Neural cell (in vitro differentiated cells): ENCODE results near the gene SMC5. TPM values are rescaled to one million over a fixed set of nuclear protein-coding genes. Genes with fewer than 3 reads are reported as not detected.

Experiments
- H2AFZ ChIP-seq: fragments of 200-600, 300-800 bp; sonication (generic), shearing (Covaris generic); 2 replicates; pipeline ENCODE4 v1.6.0; 2014; ENCODE audit warnings: low read depth, mild to moderate bottlenecking, antibody characterized with exemption, low read length, moderate library complexity
- H3F3A ChIP-seq: fragments of 200-600 bp; shearing (Covaris generic); 2 replicates; pipeline ENCODE4 v1.6.1; 2016; ENCODE audit warnings: mild to moderate bottlenecking, moderate library complexity, mixed read lengths, antibody characterized with exemption, low read length; ENCODE audit not compliant: insufficient read depth, poor library complexity, severe bottlenecking
- H3K27ac ChIP-seq: fragments of 200-600, 300-800 bp; sonication (generic), shearing (Covaris generic); 2 replicates; pipeline ENCODE4 v1.5.1; 2014; ENCODE audit warnings: mild to moderate bottlenecking, low read length, moderate library complexity
- H3K27me3 ChIP-seq: fragments of 300-800, 200-600 bp; sonication (generic), shearing (Covaris generic); 2 replicates; pipeline ENCODE4 v1.6.0; 2014; ENCODE audit warnings: mild to moderate bottlenecking, low read depth, low read length, moderate library complexity; ENCODE audit not compliant: insufficient read depth
- H3K36me3 ChIP-seq: fragments of 300-800, 200-600 bp; sonication (generic), shearing (Covaris generic); 2 replicates; pipeline ENCODE4 v1.5.1; 2014; ENCODE audit warnings: mild to moderate bottlenecking, antibody characterized with exemption, low read length, moderate library complexity; ENCODE audit not compliant: insufficient read depth
- H3K4me2 ChIP-seq: fragments of 300-800, 200-600 bp; sonication (generic), shearing (Covaris generic); 2 replicates; pipeline ENCODE4 v1.6.0; 2014; ENCODE audit warnings: mild to moderate bottlenecking, low read length
- H3K4me3 ChIP-seq: fragments of 300-800, 200-600 bp; sonication (generic), shearing (Covaris generic); 2 replicates; pipeline ENCODE4 v1.5.1; 2014; ENCODE audit warnings: mild to moderate bottlenecking, low read length, moderate library complexity
- H3K79me2 ChIP-seq: fragments of 200-600 bp; shearing (Covaris generic); replicated peaks from 2 replicates; pipeline ENCODE4 v1.6.0; 2014; ENCODE audit warnings: mild to moderate bottlenecking, low read length, moderate library complexity; ENCODE audit not compliant: insufficient read depth
- H3K9ac ChIP-seq: fragments of 300-800, 200-600 bp; sonication (generic), shearing (Covaris generic); 2 replicates; pipeline ENCODE4 v1.6.1; 2016; ENCODE audit warnings: mild to moderate bottlenecking, low read length, mixed read lengths
- H3K9me2 ChIP-seq: fragments of 200-600 bp; shearing (Covaris generic); 2 replicates; pipeline ENCODE4 v1.6.1; 2016; ENCODE audit warnings: mild to moderate bottlenecking, low read length, mixed read lengths; ENCODE audit not compliant: insufficient read depth
- H3K9me3 ChIP-seq: fragments of 200-600, 300-800 bp; sonication (generic), shearing (Covaris generic); 2 replicates; pipeline ENCODE4 v1.6.1; 2016; ENCODE audit warnings: mild to moderate bottlenecking, mixed run types, low read length, moderate library complexity, mixed read lengths
- H4K20me1 ChIP-seq: fragments of 200-600 bp; shearing (Covaris generic); 2 replicates; pipeline ENCODE4 v1.6.1; 2016; ENCODE audit warnings: mild to moderate bottlenecking, mixed run types; ENCODE audit not compliant: insufficient read depth
- EP300 ChIP-seq: fragments of 450-650 bp; conservative IDR thresholded peaks from 2 replicates; pipeline ENCODE4 v1.6.1; 2014; ENCODE audit warnings: antibody characterized with exemption, mild to moderate bottlenecking, moderate library complexity; ENCODE audit not compliant: poor library complexity, severe bottlenecking
- EZH2 ChIP-seq: fragments of 200-600, 300-800 bp; shearing (Covaris generic), sonication (generic); IDR thresholded peaks from 2 replicates; pipeline ENCODE4 v1.6.1; 2014; ENCODE audit warnings: antibody characterized with exemption, low read length, borderline replicate concordance, mild to moderate bottlenecking; ENCODE audit not compliant: insufficient read depth, poor library complexity, severe bottlenecking
- MXI1 ChIP-seq: fragments of 450-650 bp; conservative IDR thresholded peaks from 2 replicates; pipeline ENCODE4 v1.6.1; 2014; ENCODE audit warnings: antibody characterized with exemption, mild to moderate bottlenecking; ENCODE audit not compliant: poor library complexity, severe bottlenecking
- POLR2AphosphoS5 ChIP-seq: IDR thresholded peaks from 2 replicates; pipeline ENCODE4 v1.6.1; 2012
- RAD21 ChIP-seq: fragments of 450-650 bp; conservative IDR thresholded peaks from 2 replicates; pipeline ENCODE4 v1.6.1; 2014; ENCODE audit warnings: antibody characterized with exemption, mild to moderate bottlenecking, moderate library complexity
- SMC3 ChIP-seq: fragments of 450-650 bp; conservative IDR thresholded peaks from 2 replicates; pipeline ENCODE4 v1.6.1; 2014; ENCODE audit warnings: antibody characterized with exemption, mild to moderate bottlenecking, moderate library complexity; ENCODE audit not compliant: poor library complexity
- TAF1 ChIP-seq: IDR thresholded peaks from 2 replicates; pipeline ENCODE4 v1.6.1; 2012; ENCODE audit warnings: low read depth
- polyA plus RNA-seq: library from polyadenylated mRNA; depleted of rRNA; stranded (reverse); fragments of >200 nt; gene quantifications from 2 replicates; pipeline ENCODE4 v1.2.3, GENCODE V29; 2014
- TF ChIP-seq, protein P1 (sequence below): IDR thresholded peaks from 2 replicates; pipeline ENCODE4 v1.6.1; 2012; ENCODE audit warnings: borderline replicate concordance
- TF ChIP-seq, protein P2 (sequence below): fragments of 450-650 bp; IDR thresholded peaks from 2 replicates; pipeline ENCODE4 v1.5.1; 2014; ENCODE audit warnings: antibody characterized with exemption, mild to moderate bottlenecking, moderate library complexity; ENCODE audit not compliant: poor library complexity, severe bottlenecking

The SMC5 gene
- polyA plus RNA-seq, 1 donor from 2014 or later: 37.2 TPM

DNA sequence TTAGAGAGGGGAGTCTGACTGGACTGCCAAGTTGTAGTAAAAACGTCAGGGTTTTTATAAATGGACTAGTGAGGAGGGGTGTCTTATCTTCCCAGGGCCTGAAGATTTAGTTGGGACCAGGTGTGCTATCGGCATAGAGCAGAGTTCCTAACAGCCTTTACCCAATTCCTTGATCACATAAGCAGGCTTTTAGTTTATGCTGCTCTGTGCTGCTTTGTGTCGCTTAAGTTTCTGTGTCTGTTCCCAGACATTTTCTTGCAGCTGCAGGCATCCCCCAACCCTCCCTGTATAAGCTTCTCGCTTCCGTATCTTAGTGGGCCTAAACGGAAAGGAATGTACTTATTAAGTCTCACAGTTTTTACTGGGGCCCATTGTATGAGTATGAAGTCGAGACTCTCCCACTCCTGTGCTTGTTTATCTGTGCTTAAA is 2.6 kb upstream of the SMC5 start:
- Histone ChIP-seq H4K20me1 (no peaks in the 10 kb centered on the region), H3K9ac (no peak overlapping the region), H3K27me3 (no peaks in the 10 kb centered on the region), H3K4me2 (no peak overlapping the region), H3K9me2 (no peaks in the 10 kb centered on the region), H3K79me2 (peaks cover 20% of the 10 kb centered on the region), H3K27ac (no peak overlapping the region), H2AFZ (no peak overlapping the region), H3K36me3 (no peaks in the 10 kb centered on the region), H3K9me3 (no peaks in the 10 kb centered on the region), H3F3A (no peaks in the 10 kb centered on the region), H3K4me3 (no peak overlapping the region)
- TF ChIP-seq, protein P1, sequence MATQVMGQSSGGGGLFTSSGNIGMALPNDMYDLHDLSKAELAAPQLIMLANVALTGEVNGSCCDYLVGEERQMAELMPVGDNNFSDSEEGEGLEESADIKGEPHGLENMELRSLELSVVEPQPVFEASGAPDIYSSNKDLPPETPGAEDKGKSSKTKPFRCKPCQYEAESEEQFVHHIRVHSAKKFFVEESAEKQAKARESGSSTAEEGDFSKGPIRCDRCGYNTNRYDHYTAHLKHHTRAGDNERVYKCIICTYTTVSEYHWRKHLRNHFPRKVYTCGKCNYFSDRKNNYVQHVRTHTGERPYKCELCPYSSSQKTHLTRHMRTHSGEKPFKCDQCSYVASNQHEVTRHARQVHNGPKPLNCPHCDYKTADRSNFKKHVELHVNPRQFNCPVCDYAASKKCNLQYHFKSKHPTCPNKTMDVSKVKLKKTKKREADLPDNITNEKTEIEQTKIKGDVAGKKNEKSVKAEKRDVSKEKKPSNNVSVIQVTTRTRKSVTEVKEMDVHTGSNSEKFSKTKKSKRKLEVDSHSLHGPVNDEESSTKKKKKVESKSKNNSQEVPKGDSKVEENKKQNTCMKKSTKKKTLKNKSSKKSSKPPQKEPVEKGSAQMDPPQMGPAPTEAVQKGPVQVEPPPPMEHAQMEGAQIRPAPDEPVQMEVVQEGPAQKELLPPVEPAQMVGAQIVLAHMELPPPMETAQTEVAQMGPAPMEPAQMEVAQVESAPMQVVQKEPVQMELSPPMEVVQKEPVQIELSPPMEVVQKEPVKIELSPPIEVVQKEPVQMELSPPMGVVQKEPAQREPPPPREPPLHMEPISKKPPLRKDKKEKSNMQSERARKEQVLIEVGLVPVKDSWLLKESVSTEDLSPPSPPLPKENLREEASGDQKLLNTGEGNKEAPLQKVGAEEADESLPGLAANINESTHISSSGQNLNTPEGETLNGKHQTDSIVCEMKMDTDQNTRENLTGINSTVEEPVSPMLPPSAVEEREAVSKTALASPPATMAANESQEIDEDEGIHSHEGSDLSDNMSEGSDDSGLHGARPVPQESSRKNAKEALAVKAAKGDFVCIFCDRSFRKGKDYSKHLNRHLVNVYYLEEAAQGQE: no peak
- TF ChIP-seq, protein P2, sequence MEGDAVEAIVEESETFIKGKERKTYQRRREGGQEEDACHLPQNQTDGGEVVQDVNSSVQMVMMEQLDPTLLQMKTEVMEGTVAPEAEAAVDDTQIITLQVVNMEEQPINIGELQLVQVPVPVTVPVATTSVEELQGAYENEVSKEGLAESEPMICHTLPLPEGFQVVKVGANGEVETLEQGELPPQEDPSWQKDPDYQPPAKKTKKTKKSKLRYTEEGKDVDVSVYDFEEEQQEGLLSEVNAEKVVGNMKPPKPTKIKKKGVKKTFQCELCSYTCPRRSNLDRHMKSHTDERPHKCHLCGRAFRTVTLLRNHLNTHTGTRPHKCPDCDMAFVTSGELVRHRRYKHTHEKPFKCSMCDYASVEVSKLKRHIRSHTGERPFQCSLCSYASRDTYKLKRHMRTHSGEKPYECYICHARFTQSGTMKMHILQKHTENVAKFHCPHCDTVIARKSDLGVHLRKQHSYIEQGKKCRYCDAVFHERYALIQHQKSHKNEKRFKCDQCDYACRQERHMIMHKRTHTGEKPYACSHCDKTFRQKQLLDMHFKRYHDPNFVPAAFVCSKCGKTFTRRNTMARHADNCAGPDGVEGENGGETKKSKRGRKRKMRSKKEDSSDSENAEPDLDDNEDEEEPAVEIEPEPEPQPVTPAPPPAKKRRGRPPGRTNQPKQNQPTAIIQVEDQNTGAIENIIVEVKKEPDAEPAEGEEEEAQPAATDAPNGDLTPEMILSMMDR: no peak
- TF ChIP-seq EP300 (no peak), SMC3 (no peak), POLR2AphosphoS5 (no peak), TAF1 (no peak), EZH2 (no peak), MXI1 (no peak), RAD21 (no peak)

DNA sequence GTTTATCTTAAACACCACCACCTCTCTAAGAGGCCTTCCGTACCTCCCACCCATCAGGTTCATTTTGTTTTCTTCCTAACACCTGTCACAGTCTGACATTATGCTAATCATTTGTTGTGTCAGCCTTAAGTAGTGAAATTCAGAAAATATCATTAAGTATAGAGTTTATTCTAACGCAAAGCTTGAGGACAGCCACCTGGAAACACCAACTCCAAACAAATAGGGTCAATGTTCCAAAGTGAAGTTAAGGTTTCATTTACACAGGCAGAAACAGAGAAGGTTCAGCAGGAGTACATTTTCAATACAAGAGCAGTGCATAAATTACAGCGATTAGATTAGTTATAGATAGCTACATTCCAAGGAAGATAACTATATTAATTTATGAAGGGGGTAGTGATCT is 1.3 kb upstream of the SMC5 start:
- Histone ChIP-seq H3K27ac (no peak overlapping the region), H3K9me3 (no peaks in the 10 kb centered on the region), H3K4me2 (peak overlapping the region; percentile 87), H3F3A (no peaks in the 10 kb centered on the region), H2AFZ (no peak overlapping the region), H3K9ac (no peak overlapping the region), H3K36me3 (no peaks in the 10 kb centered on the region), H3K79me2 (peaks cover 33% of the 10 kb centered on the region), H3K4me3 (peak overlapping the region; percentile 90), H3K27me3 (no peaks in the 10 kb centered on the region), H4K20me1 (no peaks in the 10 kb centered on the region), H3K9me2 (no peaks in the 10 kb centered on the region)
- TF ChIP-seq EP300 (no peak), SMC3 (no peak), RAD21 (no peak)
- TF ChIP-seq, protein P2: no peak
